ENCODE results near the gene CAMKV. TPM values are rescaled to one million over a fixed set of nuclear protein-coding genes. Genes with fewer than 3 reads are reported as not detected.

Gene CAMKV
- total RNA-seq, 2 donors from 2014 or later, result 0.75 to 7.1 TPM

GRCh38 chr3:49859576-49860305 lies 10.0 kb downstream of the CAMKV start:
- Mint-ChIP-seq H3K9me3 (no peaks in the 10 kb centered on the region), H3K4me3 (no peak overlapping the region), H3K27me3 (ENCODE audit: insufficient read depth) (no peaks in the 10 kb centered on the region), H3K4me1 (peaks cover 3% of the 10 kb centered on the region), H3K36me3 (ENCODE audit: low read depth) (no peaks in the 10 kb centered on the region), H3K27ac (no peak overlapping the region)
- no peak for DNase-seq
- Histone ChIP-seq H3K4me1 (ENCODE audit: control insufficient read depth, insufficient read depth, low read length) (no peaks in the 10 kb centered on the region), H3K9me3 (ENCODE audit: control insufficient read depth, low read length) (no peaks in the 10 kb centered on the region), H3K9ac (ENCODE audit: extremely low read depth, low read length, poor library complexity, severe bottlenecking) (no peak overlapping the region), H3K36me3 (ENCODE audit: control insufficient read depth, insufficient read depth, low read length) (no peaks in the 10 kb centered on the region), H3K4me3 (ENCODE audit: low read length) (no peak overlapping the region), H3K27me3 (ENCODE audit: control insufficient read depth, insufficient read depth, low read length, poor library complexity, severe bottlenecking) (no peaks in the 10 kb centered on the region), H3K27ac (ENCODE audit: low read depth, low read length) (no peak overlapping the region)
- whole genome bisulfite sequencing, 2 experiments (ENCODE audit: insufficient coverage in 1 of 2, insufficient read length in 1 of 2), result 90 to 100% methylated on average over 4 to 12 of the region's 12 CpGs
- TF ChIP-seq CTCF (conservative IDR thresholded peaks at IDR 0.05), result no peak

GRCh38 chr3:49856181-49857005 lies 13.3 kb downstream of the CAMKV start, which contains the start of gene TRAIP:
TSS of gene TRAIP (minus strand) at chr3:49856564. CDS start at chr3:49856453, 111 bp downstream.
- Mint-ChIP-seq H3K4me3 (peak within 1 kb of the TSS; percentile 88), H3K27me3 (ENCODE audit: insufficient read depth) (no peaks in the 10 kb centered on the region), H3K9me3 (no peaks in the 10 kb centered on the region), H3K4me1 (peaks cover 3% of the 10 kb centered on the region), H3K27ac (peak within 1 kb of the TSS; percentile 86), H3K36me3 (ENCODE audit: low read depth) (peaks cover 8% of the 10 kb centered on the region)
- no peaks in the 10 kb centered on the region for H3K36me3 ChIP-seq (ENCODE audit: control insufficient read depth, insufficient read depth, low read length)
- H3K4me1 ChIP-seq (ENCODE audit: control insufficient read depth, insufficient read depth, low read length), result no peaks in the 10 kb centered on the region
- H3K27ac ChIP-seq (ENCODE audit: low read depth, low read length), result peak within 1 kb of the TSS; percentile 54
- no peak for TF ChIP-seq CTCF (conservative IDR thresholded peaks at IDR 0.05)
- whole genome bisulfite sequencing, 2 experiments (ENCODE audit: insufficient coverage in 1 of 2, insufficient read length in 1 of 2), result 4 to 6% methylated on average over 35 to 52 of the region's 52 CpGs
- peak within 1 kb of the TSS; percentile 95 for H3K4me3 ChIP-seq (ENCODE audit: low read length)
- H3K9ac ChIP-seq (ENCODE audit: extremely low read depth, low read length, poor library complexity, severe bottlenecking), result peak within 1 kb of the TSS; percentile 69
- DNase-seq, result peak; percentile 98
- H3K27me3 ChIP-seq (ENCODE audit: control insufficient read depth, insufficient read depth, low read length, poor library complexity, severe bottlenecking), result no peaks in the 10 kb centered on the region
- H3K9me3 ChIP-seq (ENCODE audit: control insufficient read depth, low read length), result no peaks in the 10 kb centered on the region

GRCh38 chr3:49855662-49856061 lies 14.0 kb downstream of the CAMKV start:
- peak overlapping the region; percentile 88 for H3K4me3 Mint-ChIP-seq
- Histone ChIP-seq H3K27me3 (ENCODE audit: control insufficient read depth, insufficient read depth, low read length, poor library complexity, severe bottlenecking) (no peaks in the 10 kb centered on the region), H3K36me3 (ENCODE audit: control insufficient read depth, insufficient read depth, low read length) (no peaks in the 10 kb centered on the region), H3K9ac (ENCODE audit: extremely low read depth, low read length, poor library complexity, severe bottlenecking) (peak overlapping the region; percentile 69), H3K9me3 (ENCODE audit: control insufficient read depth, low read length) (no peaks in the 10 kb centered on the region), H3K4me1 (ENCODE audit: control insufficient read depth, insufficient read depth, low read length) (no peaks in the 10 kb centered on the region), H3K27ac (ENCODE audit: low read depth, low read length) (no peak overlapping the region), H3K4me3 (ENCODE audit: low read length) (peak overlapping the region; percentile 95)
- DNase-seq, result no peak
- H3K36me3 Mint-ChIP-seq (ENCODE audit: low read depth), result peaks cover 11% of the 10 kb centered on the region
- WGBS, 2 experiments (ENCODE audit: insufficient coverage in 1 of 2, insufficient read length in 1 of 2), result 72 to 73% methylated on average over 3 to 5 of the region's 5 CpGs
- no peak overlapping the region for H3K27ac Mint-ChIP-seq
- peaks cover 3% of the 10 kb centered on the region for H3K4me1 Mint-ChIP-seq
- no peaks in the 10 kb centered on the region for H3K27me3 Mint-ChIP-seq (ENCODE audit: insufficient read depth)
- no peaks in the 10 kb centered on the region for H3K9me3 Mint-ChIP-seq
- TF ChIP-seq CTCF (conservative IDR thresholded peaks at IDR 0.05), result no peak

All from endodermal cell (in vitro differentiated cells).